Fibroblast of pulmonary artery (primary cell): ENCODE results near the gene SLC39A11.
A peak's percentile ranks its signal among the peaks of the same experiment; 100 is the strongest.

Experiments used
- DNase-seq: peaks from one replicate; pipeline ENCODE4 v3.0.0-alpha.2; 2010; ENCODE audit warnings: low read depth
- H3K4me3 ChIP-seq: replicated peaks from 2 replicates; pipeline ENCODE4 v1.5.1; 2011; ENCODE audit warnings: low read depth, mild to moderate bottlenecking, control low read depth, low read length, moderate library complexity
- TF ChIP-seq, protein P1 (sequence below): IDR thresholded peaks from 2 replicates; pipeline ENCODE4 v1.5.1; 2011; ENCODE audit warnings: mild to moderate bottlenecking, control low read depth, low read length, inconsistent platforms; ENCODE audit errors: missing control alignments

SLC39A11 gene

DNA sequence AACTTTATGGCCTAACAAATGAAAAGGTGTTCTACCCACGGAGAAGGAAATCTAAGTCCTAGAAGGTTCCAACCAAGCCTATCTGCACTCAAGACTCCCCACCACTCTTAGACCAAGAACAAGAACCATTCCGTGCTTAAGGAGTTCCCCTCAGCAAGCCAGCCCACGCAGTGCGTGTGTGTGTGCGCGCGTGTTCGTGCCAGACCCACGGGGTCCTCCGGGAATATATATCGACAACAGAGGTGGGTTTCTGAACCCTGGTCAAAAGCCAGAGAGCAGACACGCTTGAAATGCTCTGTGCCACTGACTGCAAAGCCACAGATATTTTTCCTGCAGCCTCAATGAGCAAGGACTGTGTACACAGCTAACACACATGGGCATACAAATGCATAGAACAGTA, 70.7 kb downstream of the SLC39A11 start:
- TF ChIP-seq, protein P1, sequence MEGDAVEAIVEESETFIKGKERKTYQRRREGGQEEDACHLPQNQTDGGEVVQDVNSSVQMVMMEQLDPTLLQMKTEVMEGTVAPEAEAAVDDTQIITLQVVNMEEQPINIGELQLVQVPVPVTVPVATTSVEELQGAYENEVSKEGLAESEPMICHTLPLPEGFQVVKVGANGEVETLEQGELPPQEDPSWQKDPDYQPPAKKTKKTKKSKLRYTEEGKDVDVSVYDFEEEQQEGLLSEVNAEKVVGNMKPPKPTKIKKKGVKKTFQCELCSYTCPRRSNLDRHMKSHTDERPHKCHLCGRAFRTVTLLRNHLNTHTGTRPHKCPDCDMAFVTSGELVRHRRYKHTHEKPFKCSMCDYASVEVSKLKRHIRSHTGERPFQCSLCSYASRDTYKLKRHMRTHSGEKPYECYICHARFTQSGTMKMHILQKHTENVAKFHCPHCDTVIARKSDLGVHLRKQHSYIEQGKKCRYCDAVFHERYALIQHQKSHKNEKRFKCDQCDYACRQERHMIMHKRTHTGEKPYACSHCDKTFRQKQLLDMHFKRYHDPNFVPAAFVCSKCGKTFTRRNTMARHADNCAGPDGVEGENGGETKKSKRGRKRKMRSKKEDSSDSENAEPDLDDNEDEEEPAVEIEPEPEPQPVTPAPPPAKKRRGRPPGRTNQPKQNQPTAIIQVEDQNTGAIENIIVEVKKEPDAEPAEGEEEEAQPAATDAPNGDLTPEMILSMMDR = no peak
- no peak overlapping the region for H3K4me3 ChIP-seq
- DNase-seq = no peak

DNA sequence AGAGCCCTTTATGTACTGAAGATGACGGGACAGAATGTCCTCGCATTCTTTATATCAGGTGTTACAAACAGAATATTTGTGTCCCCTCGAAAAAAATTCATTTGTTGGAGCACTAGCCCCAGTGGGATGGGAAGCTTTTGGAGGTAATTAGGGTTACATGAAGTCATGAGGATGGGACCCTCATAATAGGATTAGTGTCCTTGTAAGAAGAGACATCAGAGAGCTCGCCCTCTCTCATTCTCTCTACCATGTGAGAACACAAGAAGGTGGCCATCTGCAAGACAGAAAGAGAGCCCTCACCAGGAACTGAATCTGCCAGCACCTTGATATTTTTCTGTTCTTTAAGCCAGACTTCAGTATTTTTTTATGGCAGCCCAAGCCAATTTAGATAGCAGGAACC, 72.4 kb downstream of the SLC39A11 start:
- H3K4me3 ChIP-seq = no peak overlapping the region
- TF ChIP-seq, protein P1 = no peak
- no peak for DNase-seq

DNA sequence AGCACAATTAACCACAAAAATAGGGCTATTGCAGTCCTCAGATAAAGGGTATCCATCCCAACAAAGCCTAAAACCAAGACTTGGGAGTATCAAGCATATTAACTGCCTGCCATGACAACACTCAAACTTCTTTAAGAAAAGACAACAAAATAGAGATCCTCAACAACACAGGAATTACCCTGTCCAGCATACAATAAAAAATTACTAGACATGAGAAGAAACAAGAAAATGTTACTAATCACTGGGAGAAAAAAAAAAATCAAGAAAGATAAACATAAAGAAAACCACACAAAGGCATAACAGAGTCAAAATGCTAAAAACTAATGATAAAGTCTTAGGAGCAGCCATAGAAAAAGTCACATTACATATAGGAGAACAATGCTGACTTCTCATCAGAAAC, 73.9 kb downstream of the SLC39A11 start:
- DNase-seq = no peak
- H3K4me3 ChIP-seq = no peak overlapping the region
- TF ChIP-seq, protein P1 = no peak

DNA sequence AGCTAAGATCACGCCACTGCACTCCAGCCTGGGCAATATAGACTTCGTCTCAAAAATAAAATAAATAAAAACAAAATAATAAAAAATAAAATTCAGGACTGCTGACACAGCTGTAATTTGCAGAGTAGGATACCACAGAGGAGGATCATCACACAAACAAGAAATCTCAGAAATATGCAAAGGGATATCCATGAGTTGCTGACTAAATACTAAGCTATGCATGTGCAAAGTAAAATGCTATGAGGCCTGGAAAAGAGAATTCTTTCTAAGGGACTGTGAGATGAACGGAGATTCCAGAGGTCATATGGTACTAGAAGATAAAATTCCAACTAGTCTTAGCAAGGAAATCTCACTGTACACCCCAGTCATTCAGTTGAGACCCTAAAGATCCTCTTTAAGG, 74.8 kb downstream of the SLC39A11 start:
- DNase-seq = peak; percentile 30

DNA sequence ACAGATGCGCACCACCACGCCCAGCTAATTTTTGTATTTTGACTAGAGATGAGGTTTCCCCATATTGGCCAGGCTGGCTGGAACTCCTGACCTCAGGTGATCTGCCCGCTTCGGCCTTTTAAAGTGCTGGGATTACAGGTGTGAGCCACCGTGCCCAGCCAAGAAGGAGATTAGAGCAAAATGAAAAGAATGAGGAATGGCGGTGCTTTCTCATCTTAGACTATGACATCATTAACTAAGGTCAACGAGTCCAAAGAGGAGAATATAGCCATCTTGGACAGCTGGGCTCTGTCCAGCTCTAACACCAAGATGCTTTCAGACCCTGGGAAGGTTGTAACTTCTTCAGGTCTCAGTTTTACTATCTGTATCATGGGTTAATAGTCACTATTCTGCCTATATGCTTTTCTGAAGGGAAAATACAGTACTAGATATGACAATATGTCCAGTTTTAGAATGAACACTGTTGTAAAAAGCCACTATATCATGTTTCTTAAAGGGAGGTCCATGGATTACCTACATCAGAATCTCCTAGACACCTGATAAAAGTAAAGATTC, 76.7 kb downstream of the SLC39A11 start:
- TF ChIP-seq, protein P1 = no peak
- H3K4me3 ChIP-seq = no peak overlapping the region
- DNase-seq = no peak

More for the DNA sequence above, 74.8 kb downstream of the SLC39A11 start:
- no peak overlapping the region for H3K4me3 ChIP-seq
- TF ChIP-seq, protein P1 = no peak

DNA sequence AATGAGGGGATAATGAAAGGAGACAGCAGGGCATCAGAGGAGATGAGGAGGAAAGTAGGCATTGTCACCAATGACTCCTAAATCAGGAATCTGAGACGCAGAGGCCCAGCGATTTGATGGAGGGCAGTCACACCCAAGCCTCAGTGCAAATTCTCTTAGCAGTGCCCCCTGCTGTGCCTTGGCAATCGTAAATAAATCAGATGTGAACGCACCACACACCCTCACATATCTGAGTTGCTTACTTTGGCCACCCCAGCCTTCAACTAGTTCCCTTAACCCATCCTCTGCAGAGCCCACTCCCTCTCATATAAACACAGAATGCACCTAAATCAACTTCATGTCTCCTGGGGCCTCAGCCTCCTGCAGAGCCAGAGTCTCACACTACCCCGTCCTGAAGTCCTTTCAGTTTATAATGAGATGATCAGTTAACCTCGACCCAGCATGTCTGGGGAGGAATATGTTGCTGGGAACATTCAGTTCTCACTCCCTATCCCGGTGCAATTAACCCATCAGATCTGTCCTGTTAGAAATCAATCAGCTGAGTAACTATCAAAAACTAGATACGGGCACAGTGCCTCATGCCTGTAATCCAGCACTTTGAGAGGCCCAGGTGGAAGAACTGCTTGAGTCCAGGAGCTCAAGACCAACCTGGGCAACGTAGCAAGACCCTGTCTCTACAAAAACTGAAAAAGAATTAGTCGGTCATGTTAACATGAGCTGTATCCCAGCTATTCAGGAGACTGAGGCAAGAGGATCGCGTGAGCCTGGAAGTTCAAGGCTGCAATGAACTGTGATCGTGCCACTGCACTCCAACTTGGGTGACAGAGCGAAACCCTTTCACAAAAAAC, 78.4 kb downstream of the SLC39A11 start:
- H3K4me3 ChIP-seq = no peak overlapping the region
- TF ChIP-seq, protein P1 = no peak

DNA sequence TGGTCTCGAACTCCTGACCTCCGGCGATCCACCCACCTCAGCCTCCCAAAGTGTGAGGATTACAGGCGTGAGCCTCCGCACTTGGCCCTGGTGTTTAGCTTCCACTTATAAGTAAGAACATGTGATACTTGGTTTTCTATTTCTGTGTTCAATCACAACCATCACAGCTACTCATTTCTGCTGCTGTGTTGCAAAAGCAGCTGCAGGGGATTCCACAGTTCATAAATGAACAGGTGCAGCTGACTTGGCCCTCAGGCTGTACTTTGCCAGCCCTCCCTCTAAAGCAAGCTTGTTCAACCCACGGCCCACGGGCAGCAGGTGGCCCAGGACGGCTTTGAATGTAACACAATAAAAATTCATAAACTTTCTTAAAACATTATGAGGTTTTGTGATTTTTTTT, 79.2 kb downstream of the SLC39A11 start:
- H3K4me3 ChIP-seq = no peak overlapping the region
- TF ChIP-seq, protein P1 = no peak

More for the DNA sequence above, 78.4 kb downstream of the SLC39A11 start:
- no peak for DNase-seq

More for the DNA sequence above, 79.2 kb downstream of the SLC39A11 start:
- DNase-seq = no peak
